Astrocyte (in vitro differentiated cells and primary cell): ENCODE results near the gene XKR8.

ENCODE experiments used
- CTCF ChIP-seq: IDR thresholded peaks from 2 replicates; pipeline ENCODE4 v1.5.1; 2011; ENCODE audit warnings: low read depth, mild to moderate bottlenecking, inconsistent platforms, low read length, moderate library complexity; ENCODE audit not compliant: insufficient read depth
- EZH2 ChIP-seq: IDR thresholded peaks from 2 replicates; pipeline ENCODE4 v1.6.1; 2012; ENCODE audit warnings: mild to moderate bottlenecking, low read length, inconsistent platforms; ENCODE audit not compliant: insufficient read depth

- TF ChIP-seq CTCF (no peak), EZH2 (no peak)
Measured at GRCh38 chr1:27967884-27968466, 8.2 kb downstream of the XKR8 start.
